ENCODE data around the gene PITPNM1. TPM values are rescaled to one million over a fixed set of nuclear protein-coding genes. Genes with fewer than 3 reads are reported as not detected.
A peak's percentile ranks its signal among the peaks of the same experiment; 100 is the strongest.

PITPNM1 gene
- total RNA-seq, 4 donors from 2014 or later, result 12.4 to 25.7 (median 19.7) TPM

DNA sequence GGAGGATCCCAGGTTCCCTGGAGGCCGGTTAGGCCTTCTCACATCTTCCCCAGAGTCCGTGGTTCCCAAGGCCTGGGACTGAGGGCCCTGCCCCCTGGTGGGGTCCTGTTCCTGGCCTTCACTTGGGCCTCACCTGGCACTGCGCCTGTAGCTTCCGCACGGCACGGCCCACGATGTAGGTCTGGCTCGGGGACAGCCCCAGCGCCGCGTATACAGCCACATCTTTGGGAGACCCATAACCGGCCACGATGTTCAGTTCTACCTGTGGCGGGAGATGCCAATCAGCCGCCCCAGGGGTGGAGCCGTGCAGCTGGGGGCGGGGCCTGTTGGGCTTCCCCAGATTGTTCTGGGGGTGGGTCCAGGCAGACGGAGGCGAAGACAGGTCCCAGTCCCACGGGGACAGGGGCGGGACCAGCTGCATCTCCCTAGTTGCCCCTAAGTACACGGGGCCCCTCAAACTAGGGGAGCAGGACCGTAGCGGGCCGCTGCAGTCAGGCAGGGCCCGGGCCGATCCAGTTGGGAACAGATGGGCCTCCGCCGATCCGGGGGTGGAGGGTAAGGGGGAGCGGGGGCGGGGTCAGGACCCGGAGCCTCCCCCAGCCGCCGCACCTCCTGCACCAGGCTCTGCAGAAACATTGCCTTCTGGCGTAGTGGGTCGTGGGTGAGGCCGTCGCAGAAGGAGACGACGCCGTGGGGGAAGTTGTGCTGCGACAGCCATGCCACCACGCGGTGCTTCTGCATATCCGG lies 12.2 kb downstream of the PITPNM1 start:
- Histone ChIP-seq H3K27ac (no peak overlapping the region), H3K4me3 (no peak overlapping the region), H3K36me3 (peaks cover 84% of the 10 kb centered on the region), H3K9me3 (no peaks in the 10 kb centered on the region), H3K27me3 (no peaks in the 10 kb centered on the region), H3K4me1 (no peaks in the 10 kb centered on the region)
- no peak for TF ChIP-seq EP300 (IDR thresholded peaks at IDR 0.05)
- no peak for TF ChIP-seq POLR2AphosphoS5 (IDR thresholded peaks at IDR 0.05)
- TF ChIP-seq, protein P1, sequence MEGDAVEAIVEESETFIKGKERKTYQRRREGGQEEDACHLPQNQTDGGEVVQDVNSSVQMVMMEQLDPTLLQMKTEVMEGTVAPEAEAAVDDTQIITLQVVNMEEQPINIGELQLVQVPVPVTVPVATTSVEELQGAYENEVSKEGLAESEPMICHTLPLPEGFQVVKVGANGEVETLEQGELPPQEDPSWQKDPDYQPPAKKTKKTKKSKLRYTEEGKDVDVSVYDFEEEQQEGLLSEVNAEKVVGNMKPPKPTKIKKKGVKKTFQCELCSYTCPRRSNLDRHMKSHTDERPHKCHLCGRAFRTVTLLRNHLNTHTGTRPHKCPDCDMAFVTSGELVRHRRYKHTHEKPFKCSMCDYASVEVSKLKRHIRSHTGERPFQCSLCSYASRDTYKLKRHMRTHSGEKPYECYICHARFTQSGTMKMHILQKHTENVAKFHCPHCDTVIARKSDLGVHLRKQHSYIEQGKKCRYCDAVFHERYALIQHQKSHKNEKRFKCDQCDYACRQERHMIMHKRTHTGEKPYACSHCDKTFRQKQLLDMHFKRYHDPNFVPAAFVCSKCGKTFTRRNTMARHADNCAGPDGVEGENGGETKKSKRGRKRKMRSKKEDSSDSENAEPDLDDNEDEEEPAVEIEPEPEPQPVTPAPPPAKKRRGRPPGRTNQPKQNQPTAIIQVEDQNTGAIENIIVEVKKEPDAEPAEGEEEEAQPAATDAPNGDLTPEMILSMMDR (IDR thresholded peaks at IDR 0.05), result no peak
- TF ChIP-seq POLR2A (IDR thresholded peaks at IDR 0.05), result no peak
- 84% methylated on average over 35 of the region's 46 CpGs for WGBS
- peak in 1 of 2 donors; percentile 74 for DNase-seq (ENCODE audit: low spot score in 2 of 2)

DNA sequence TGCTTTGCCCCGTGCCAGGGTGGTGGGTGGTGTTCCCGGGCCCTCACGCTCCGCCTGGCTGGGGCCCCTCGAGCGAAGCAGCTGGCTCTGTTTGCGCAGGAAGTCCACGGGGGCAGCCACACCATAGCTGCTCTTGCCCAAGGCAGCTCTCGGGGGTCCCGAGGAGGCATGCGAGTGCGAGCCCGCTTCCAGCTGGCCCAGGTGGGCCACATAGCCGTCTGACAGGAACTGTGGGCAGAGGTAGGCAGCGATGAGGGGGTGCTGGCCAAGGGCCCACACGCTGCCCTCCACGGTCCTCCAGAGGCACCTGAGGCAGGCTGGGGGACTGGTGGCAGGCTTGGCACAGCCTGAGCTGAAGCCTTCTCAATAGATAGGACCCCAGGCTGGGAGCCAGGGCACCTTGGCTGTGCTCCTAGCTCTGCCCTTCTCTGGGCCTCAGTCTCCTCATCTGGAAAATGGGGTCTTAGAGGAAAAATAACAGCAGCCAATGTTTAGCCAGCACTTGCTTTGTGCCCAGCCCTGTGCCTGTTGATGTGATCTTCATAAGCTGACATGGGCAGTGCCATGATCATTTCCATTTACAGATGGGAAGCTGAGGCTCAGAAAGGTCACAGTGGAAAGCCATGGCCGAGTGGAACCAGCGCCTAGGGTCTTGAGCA lies 13.0 kb downstream of the PITPNM1 start:
- H3K27me3 ChIP-seq, result no peaks in the 10 kb centered on the region
- no peak overlapping the region for H3K4me3 ChIP-seq
- no peak overlapping the region for H3K27ac ChIP-seq
- H3K4me1 ChIP-seq, result no peaks in the 10 kb centered on the region
- 93% methylated on average over 6 of the region's 19 CpGs for WGBS
- H3K36me3 ChIP-seq, result peaks cover 84% of the 10 kb centered on the region
- H3K9me3 ChIP-seq, result no peaks in the 10 kb centered on the region
- DNase-seq (ENCODE audit: low spot score in 2 of 2), result peak in 1 of 2 donors; percentile 74
- no peak for TF ChIP-seq EP300 (IDR thresholded peaks at IDR 0.05)
- no peak for TF ChIP-seq POLR2A (IDR thresholded peaks at IDR 0.05)
- TF ChIP-seq, protein P1 (IDR thresholded peaks at IDR 0.05), result no peak
- TF ChIP-seq POLR2AphosphoS5 (IDR thresholded peaks at IDR 0.05), result no peak

DNA sequence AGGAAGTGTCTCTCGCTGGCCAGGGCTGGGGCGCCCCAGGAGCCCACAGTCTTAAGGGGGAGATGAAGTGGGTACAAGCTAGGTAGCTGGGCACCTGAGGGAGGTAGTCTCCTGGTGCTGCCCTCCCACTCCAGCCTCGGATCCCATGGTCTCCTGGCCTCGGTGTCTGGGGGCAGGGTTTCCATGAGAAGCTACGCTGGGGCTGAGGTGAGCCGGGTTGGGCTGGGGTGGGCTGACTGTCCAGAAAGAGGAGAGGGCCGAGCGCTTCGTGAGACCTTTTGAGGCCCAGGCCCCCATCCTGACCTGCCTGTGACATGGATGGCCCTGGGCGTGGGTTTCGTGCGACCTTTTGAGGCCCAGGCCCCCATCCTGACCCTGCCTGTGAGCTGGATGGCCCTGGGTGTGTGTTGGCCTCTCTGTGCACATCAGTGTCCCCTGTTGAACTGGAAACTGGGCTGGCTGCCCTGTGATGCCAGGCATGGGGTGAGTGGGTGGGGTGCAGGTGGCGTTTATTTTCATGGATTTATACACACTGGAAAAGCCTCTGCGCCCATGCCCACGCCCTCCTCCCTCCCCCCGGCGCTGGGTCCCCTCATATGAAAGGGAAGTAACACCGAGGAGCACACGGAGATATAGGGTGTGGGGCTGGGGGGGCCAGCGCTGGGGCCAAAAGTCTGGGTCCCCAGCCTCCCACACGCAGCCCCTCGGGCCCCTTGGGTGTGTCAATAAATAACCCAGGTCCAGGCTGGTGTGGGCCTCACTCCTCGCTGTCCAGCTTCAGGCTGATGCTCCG lies 13.7 kb downstream of the PITPNM1 start:
- no peak overlapping the region for H3K4me3 ChIP-seq
- TF ChIP-seq EP300 (IDR thresholded peaks at IDR 0.05), result no peak
- no peak for TF ChIP-seq POLR2A (IDR thresholded peaks at IDR 0.05)
- TF ChIP-seq POLR2AphosphoS5 (IDR thresholded peaks at IDR 0.05), result no peak
- TF ChIP-seq, protein P1 (IDR thresholded peaks at IDR 0.05), result no peak
- H3K27ac ChIP-seq, result no peak overlapping the region
- WGBS, result 82% methylated on average over 15 of the region's 24 CpGs
- DNase-seq (ENCODE audit: low spot score in 2 of 2), result peak in 1 of 2 donors; percentile 73
- no peaks in the 10 kb centered on the region for H3K27me3 ChIP-seq
- peaks cover 82% of the 10 kb centered on the region for H3K36me3 ChIP-seq
- peaks cover 2% of the 10 kb centered on the region for H3K4me1 ChIP-seq
- H3K9me3 ChIP-seq, result no peaks in the 10 kb centered on the region

DNA sequence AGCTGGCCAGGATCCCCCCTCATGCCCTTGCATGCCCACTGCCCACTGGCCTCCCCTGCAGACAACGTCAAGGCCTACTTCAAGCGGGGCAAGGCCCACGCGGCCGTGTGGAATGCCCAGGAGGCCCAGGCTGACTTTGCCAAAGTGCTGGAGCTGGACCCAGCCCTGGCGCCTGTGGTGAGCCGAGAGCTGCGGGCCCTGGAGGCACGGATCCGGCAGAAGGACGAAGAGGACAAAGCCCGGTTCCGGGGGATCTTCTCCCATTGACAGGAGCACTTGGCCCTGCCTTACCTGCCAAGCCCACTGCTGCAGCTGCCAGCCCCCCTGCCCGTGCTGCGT lies 14.5 kb downstream of the PITPNM1 start:
- DNase-seq (ENCODE audit: low spot score in 2 of 2), result peak in 1 of 2 donors; percentile 76
- TF ChIP-seq, protein P1 (IDR thresholded peaks at IDR 0.05), result no peak
- TF ChIP-seq POLR2A (IDR thresholded peaks at IDR 0.05), result no peak
- no peak for TF ChIP-seq EP300 (IDR thresholded peaks at IDR 0.05)
- TF ChIP-seq POLR2AphosphoS5 (IDR thresholded peaks at IDR 0.05), result no peak
- Histone ChIP-seq H3K4me1 (peaks cover 8% of the 10 kb centered on the region), H3K27me3 (no peaks in the 10 kb centered on the region), H3K36me3 (peaks cover 76% of the 10 kb centered on the region), H3K4me3 (no peak overlapping the region), H3K9me3 (no peaks in the 10 kb centered on the region), H3K27ac (no peak overlapping the region)
- 80% methylated on average over 14 of the region's 15 CpGs for WGBS
